Loucy (cell line): ENCODE results near the gene TENT4B.

Experiments
- H2AFZ ChIP-seq: fragments of 200-600 bp; sonication (generic); 2 replicates; pipeline ENCODE4 v1.6.0; 2016; ENCODE audit warnings: antibody characterized with exemption, mild to moderate bottlenecking, low read length, moderate library complexity
- H3F3A ChIP-seq: fragments of 200-600 bp; 2 replicates; pipeline ENCODE4 v1.6.0; 2016; ENCODE audit warnings: antibody characterized with exemption, low read depth, mild to moderate bottlenecking
- H3K27me3 ChIP-seq: fragments of 200-600 bp; sonication (generic); 2 replicates; pipeline ENCODE4 v1.6.1; 2014; ENCODE audit warnings: low read length, mild to moderate bottlenecking; ENCODE audit not compliant: insufficient read depth, poor library complexity, severe bottlenecking
- H3K36me3 ChIP-seq: fragments of 200-600 bp; sonication (generic); 2 replicates; pipeline ENCODE4 v1.6.1; 2016; ENCODE audit warnings: low read length; ENCODE audit not compliant: insufficient read depth
- H3K4me1 ChIP-seq: fragments of 200-600 bp; sonication (generic); 2 replicates; pipeline ENCODE4 v1.5.1; 2014; ENCODE audit warnings: low read length, mild to moderate bottlenecking; ENCODE audit not compliant: insufficient read depth, poor library complexity, severe bottlenecking
- H3K4me2 ChIP-seq: fragments of 200-600 bp; sonication (generic); 2 replicates; pipeline ENCODE4 v1.6.0; 2014; ENCODE audit warnings: antibody characterized with exemption, low read length, low read depth, mild to moderate bottlenecking; ENCODE audit not compliant: poor library complexity, severe bottlenecking
- H3K4me3 ChIP-seq: fragments of 200-600 bp; sonication (generic); 2 replicates; pipeline ENCODE4 v1.5.1; 2014; ENCODE audit warnings: low read length, mild to moderate bottlenecking, mixed read lengths; ENCODE audit not compliant: poor library complexity, severe bottlenecking
- H3K79me2 ChIP-seq: fragments of 200-600 bp; sonication (generic); 2 replicates; pipeline ENCODE4 v1.6.1; 2014; ENCODE audit warnings: low read length; ENCODE audit not compliant: insufficient read depth
- H3K9ac ChIP-seq: fragments of 200-600 bp; sonication (generic); 2 replicates; pipeline ENCODE4 v1.6.0; 2014; ENCODE audit warnings: mild to moderate bottlenecking, low read depth, low read length, moderate library complexity; ENCODE audit not compliant: poor library complexity, severe bottlenecking
- H3K9me2 ChIP-seq: fragments of 200-600 bp; sonication (generic); replicated peaks from 2 replicates; pipeline ENCODE4 v1.6.1; 2016; ENCODE audit warnings: low read depth, low read length, mixed read lengths
- H3K9me3 ChIP-seq: fragments of 200-600 bp; sonication (generic); 2 replicates; pipeline ENCODE4 v1.6.1; 2014; ENCODE audit warnings: mild to moderate bottlenecking, antibody characterized with exemption, low read length, low read depth; ENCODE audit not compliant: insufficient read depth
- H4K20me1 ChIP-seq: fragments of 200-600 bp; sonication (generic); 2 replicates; pipeline ENCODE4 v1.6.0; 2014; ENCODE audit warnings: antibody characterized with exemption, low read length, mild to moderate bottlenecking; ENCODE audit not compliant: insufficient read depth, poor library complexity, severe bottlenecking
- CTCF ChIP-seq: fragments of 200-600 bp; sonication (generic); conservative IDR thresholded peaks from 2 replicates; pipeline ENCODE4 v1.5.1; 2014; ENCODE audit warnings: mild to moderate bottlenecking, antibody characterized with exemption, low read length
- EZH2phosphoT487 ChIP-seq: fragments of 200-600 bp; IDR thresholded peaks from 2 replicates; pipeline ENCODE4 v1.6.1; 2018; ENCODE audit warnings: antibody characterized with exemption, mild to moderate bottlenecking, moderate library complexity, borderline replicate concordance

The TENT4B gene

GRCh38 chr16:50255538-50255937 lies 102.4 kb downstream of the TENT4B start:
- Histone ChIP-seq H3K4me3 (no peak overlapping the region), H3K9me2 (no peaks in the 10 kb centered on the region), H3K9me3 (no peaks in the 10 kb centered on the region), H3F3A (no peaks in the 10 kb centered on the region), H2AFZ (no peak overlapping the region), H3K79me2 (no peaks in the 10 kb centered on the region), H4K20me1 (no peaks in the 10 kb centered on the region), H3K9ac (no peak overlapping the region), H3K36me3 (no peaks in the 10 kb centered on the region), H3K4me2 (no peak overlapping the region), H3K27me3 (no peaks in the 10 kb centered on the region), H3K4me1 (peaks cover 4% of the 10 kb centered on the region)
- TF ChIP-seq CTCF (no peak), EZH2phosphoT487 (no peak)

DNA sequence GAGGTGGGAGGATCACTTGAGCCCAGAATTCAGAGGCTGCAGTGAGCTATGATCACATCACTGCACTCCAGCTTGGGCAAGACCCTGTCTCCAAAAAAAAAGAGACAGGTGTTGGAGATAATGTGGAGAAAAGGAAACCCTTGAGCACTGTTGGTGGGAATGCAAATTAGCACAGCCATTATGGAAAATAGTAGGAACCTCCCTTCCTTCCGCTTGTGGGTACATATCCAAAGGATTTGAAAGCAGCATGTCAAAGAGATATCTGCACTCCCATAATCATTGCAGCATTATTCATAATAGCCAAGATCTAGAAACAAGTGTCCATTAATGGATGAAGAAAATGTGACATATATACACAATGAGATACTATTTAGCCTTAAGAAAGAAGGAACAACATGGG lies 103.5 kb downstream of the TENT4B start:
- Histone ChIP-seq H2AFZ (no peak overlapping the region), H3K9me2 (no peaks in the 10 kb centered on the region), H3K9me3 (no peaks in the 10 kb centered on the region), H3K27me3 (no peaks in the 10 kb centered on the region), H3F3A (no peaks in the 10 kb centered on the region), H3K9ac (no peak overlapping the region), H3K4me1 (peaks cover 4% of the 10 kb centered on the region), H3K79me2 (no peaks in the 10 kb centered on the region), H3K4me2 (no peak overlapping the region), H3K4me3 (no peak overlapping the region), H3K36me3 (no peaks in the 10 kb centered on the region), H4K20me1 (no peaks in the 10 kb centered on the region)
- no peak for TF ChIP-seq EZH2phosphoT487
- TF ChIP-seq CTCF, result no peak

DNA sequence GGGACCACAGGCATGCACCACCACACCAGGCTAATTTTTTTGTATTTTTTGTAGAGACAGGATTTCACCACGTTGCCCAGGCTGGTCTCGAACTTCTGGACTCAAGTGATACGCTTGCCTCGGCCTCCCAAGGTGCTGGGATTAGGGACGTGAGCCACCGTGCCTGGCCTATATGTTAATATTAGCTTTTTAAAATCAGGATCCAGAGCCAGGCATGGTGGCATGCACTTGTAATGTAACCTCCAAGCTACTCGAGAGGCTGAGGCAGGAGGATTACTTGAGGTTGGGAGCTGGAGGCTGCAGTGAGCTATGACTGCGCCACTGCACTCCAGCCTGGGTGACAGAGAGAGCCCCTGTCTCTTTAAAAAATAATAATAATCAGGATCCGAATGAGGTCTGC lies 104.8 kb downstream of the TENT4B start:
- H3K9ac ChIP-seq, result no peak overlapping the region
- TF ChIP-seq EZH2phosphoT487 (no peak), CTCF (no peak)
- no peaks in the 10 kb centered on the region for H3K9me3 ChIP-seq
- H2AFZ ChIP-seq, result no peak overlapping the region
- no peaks in the 10 kb centered on the region for H3K27me3 ChIP-seq
- no peaks in the 10 kb centered on the region for H3K9me2 ChIP-seq
- no peak overlapping the region for H3K4me3 ChIP-seq
- H3K4me1 ChIP-seq, result peaks cover 4% of the 10 kb centered on the region
- H3K4me2 ChIP-seq, result no peak overlapping the region
- no peaks in the 10 kb centered on the region for H3K36me3 ChIP-seq
- no peaks in the 10 kb centered on the region for H3K79me2 ChIP-seq
- no peaks in the 10 kb centered on the region for H4K20me1 ChIP-seq
- no peaks in the 10 kb centered on the region for H3F3A ChIP-seq
